Adrenal gland (tissue), 12 donors: Measurements from ENCODE around the gene IFT20. TPM values are rescaled to one million over a fixed set of nuclear protein-coding genes. Genes with fewer than 3 reads are reported as not detected.
A peak's percentile ranks its signal among the peaks of the same experiment; 100 is the strongest.

ENCODE experiments used
- DNase-seq, 7 donors: peaks; one replicate each; pipeline ENCODE4 v3.0.0-alpha.2; 2019 to 2020
- H3K27ac ChIP-seq, 5 donors: fragments of 200-600 bp; sonication (generic) in 4 of 5; 1 replicate in 3 of 5; 2 replicates in 2 of 5; pipeline versions ENCODE4 v1.5.1 to v1.8.0; 2016 to 2020; ENCODE audit warnings: mild to moderate bottlenecking in 1 of 5
- H3K27me3 ChIP-seq: fragments of 200-600 bp; 2 replicates; pipeline ENCODE4 v1.8.0; 2021
- H3K36me3 ChIP-seq, 2 donors: fragments of 200-600 bp; replicated peaks in 1 of 2; 1 replicate in 1 of 2; 2 replicates in 1 of 2; pipeline versions ENCODE4 v1.5.1 to v1.8.0; 2018 to 2022
- H3K4me1 ChIP-seq, 2 donors: fragments of 200-600 bp; replicated peaks in 1 of 2; 1 replicate in 1 of 2; 2 replicates in 1 of 2; pipeline versions ENCODE4 v1.5.1 to v1.8.0; 2018 to 2021
- H3K4me3 ChIP-seq, 4 donors: fragments of 200-600 bp; sonication (generic) in 3 of 4; one replicate each; pipeline ENCODE4 v1.5.1; 2016 to 2018
- H3K9me3 ChIP-seq, 3 donors: fragments of 200-600 bp; sonication (generic) in 1 of 3; replicated peaks in 1 of 3; 1 replicate in 2 of 3; 2 replicates in 1 of 3; pipeline versions ENCODE4 v1.5.1 to v1.8.0; 2016 to 2021
- POLR2A ChIP-seq, 2 donors: fragments of 450-650 bp; IDR thresholded peaks; one replicate each; pipeline ENCODE4 v1.6.1; 2017; ENCODE audit warnings: antibody characterized with exemption in 2 of 2, mild to moderate bottlenecking in 2 of 2, moderate library complexity in 1 of 2
- WGBS, 4 donors: extraction: QIAGEN DNeasy Blood & Tissue Kit in 2 of 4; methylation state at CpG; one replicate each; pipeline versions ENCODE4 v1.1.5 to v1.1.7; 2013 to 2017; 5-methylcytosine and 5-hydroxymethylcytosine counted together
- intact Hi-C, 2 donors: fragments of 100-400 bp; cut with DNase I; formaldehyde crosslinking; loops; one replicate each; pipeline versions ENCODE4 v1.14.1 to v1.15.0; 2022 to 2023
- polyA plus RNA-seq, 3 donors: library from polyadenylated mRNA; stranded (reverse); fragments of 200-250 nt in 2 of 3; fragments of 350-450 nt in 1 of 3; fragmentation: Illumina TruSeq in 1 of 3; extraction: RNeasy Lipid Tissue Mini Kit (QIAGEN cat#74804) in 1 of 3; gene quantifications; one replicate each; pipeline ENCODE4 v1.2.3, GENCODE V29; 2013 to 2014
- total RNA-seq, 9 donors: library from RNA; depleted of rRNA in 4 of 9; stranded (reverse); fragments of >200 nt in 4 of 9; fragments of 120-200 nt in 1 of 9; fragmentation: NEBNext Ultra II Directional in 1 of 9; extraction: Animal tissue kit (Norgen Biotek cat#: 25700) in 1 of 9; gene quantifications; one replicate each; pipeline versions ENCODE4 v1.1.0 to v1.2.4, GENCODE V29; 2013 to 2023
- TF ChIP-seq, protein P1 (sequence below), 6 experiments: fragments of 450-650 bp in 4 of 6; fragments of 200-600 bp in 2 of 6; sonication (generic) in 1 of 6; IDR thresholded peaks; 1 replicate in 5 of 6; 2 replicates in 1 of 6; pipeline versions ENCODE4 v1.5.1 to v1.8.0; 2016 to 2021; ENCODE audit warnings: antibody characterized with exemption in 6 of 6, mild to moderate bottlenecking in 2 of 6, moderate library complexity in 1 of 6
- donor health status: healthy with polysubstance abuse.
- donor health status: Bipolar disorder and iron deficiency.
- donor health status: DM: yes; HTN: yes; CAD: no.
- donor health status: DM: no; HTN: no; CAD: no.
- donor health status: DM: no; HTN: no; CAD: no.
- donor health status: DM: yes; HTN: yes; CAD: no.

Gene IFT20
- total and polyA plus RNA-seq, 12 donors, result 24.5 to 100 (median 41.2) TPM

DNA sequence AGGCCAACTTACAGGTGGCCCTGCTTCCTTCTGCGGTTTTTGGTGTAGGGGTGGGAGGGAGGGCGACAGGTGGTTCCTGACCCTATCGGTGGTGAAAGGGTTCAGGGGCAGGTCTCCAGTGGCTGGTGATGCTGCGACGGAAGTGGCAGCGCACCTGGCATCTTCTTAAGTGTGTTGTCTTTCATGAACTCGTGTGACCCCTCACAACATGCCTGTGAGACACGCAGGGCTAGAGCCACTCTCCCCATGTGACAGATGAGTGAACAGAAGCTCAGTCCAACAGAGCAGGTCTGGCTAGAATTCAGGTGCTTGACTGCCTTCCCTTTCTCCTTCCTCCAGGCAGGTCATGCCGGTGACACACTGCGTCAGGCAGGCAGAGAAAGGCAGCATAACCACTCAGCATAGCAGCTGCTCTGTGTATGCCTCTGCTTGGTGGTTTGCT lies 8.2 kb upstream of the IFT20 start:
- Histone ChIP-seq H3K27me3 (no peaks in the 10 kb centered on the region), H3K4me1 (peaks cover 29 to 44% of the 10 kb centered on the region in 2 donors), H3K27ac (no peak overlapping the region), H3K36me3 (peaks cover 0 to 83% of the 10 kb centered on the region in 2 donors), H3K9me3 (no peaks in the 10 kb centered on the region), H3K4me3 (no peak overlapping the region)
- intact Hi-C loops, result no loop called here
- peak in 1 of 7 donors; percentile 50 for DNase-seq
- TF ChIP-seq, protein P1, sequence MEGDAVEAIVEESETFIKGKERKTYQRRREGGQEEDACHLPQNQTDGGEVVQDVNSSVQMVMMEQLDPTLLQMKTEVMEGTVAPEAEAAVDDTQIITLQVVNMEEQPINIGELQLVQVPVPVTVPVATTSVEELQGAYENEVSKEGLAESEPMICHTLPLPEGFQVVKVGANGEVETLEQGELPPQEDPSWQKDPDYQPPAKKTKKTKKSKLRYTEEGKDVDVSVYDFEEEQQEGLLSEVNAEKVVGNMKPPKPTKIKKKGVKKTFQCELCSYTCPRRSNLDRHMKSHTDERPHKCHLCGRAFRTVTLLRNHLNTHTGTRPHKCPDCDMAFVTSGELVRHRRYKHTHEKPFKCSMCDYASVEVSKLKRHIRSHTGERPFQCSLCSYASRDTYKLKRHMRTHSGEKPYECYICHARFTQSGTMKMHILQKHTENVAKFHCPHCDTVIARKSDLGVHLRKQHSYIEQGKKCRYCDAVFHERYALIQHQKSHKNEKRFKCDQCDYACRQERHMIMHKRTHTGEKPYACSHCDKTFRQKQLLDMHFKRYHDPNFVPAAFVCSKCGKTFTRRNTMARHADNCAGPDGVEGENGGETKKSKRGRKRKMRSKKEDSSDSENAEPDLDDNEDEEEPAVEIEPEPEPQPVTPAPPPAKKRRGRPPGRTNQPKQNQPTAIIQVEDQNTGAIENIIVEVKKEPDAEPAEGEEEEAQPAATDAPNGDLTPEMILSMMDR (IDR thresholded peaks at IDR 0.05), result no peak
- TF ChIP-seq POLR2A (IDR thresholded peaks at IDR 0.05), result no peak
- 53 to 92% (median 90%) methylated on average over 6 to 10 of the region's 10 CpGs for WGBS, 4 donors

DNA sequence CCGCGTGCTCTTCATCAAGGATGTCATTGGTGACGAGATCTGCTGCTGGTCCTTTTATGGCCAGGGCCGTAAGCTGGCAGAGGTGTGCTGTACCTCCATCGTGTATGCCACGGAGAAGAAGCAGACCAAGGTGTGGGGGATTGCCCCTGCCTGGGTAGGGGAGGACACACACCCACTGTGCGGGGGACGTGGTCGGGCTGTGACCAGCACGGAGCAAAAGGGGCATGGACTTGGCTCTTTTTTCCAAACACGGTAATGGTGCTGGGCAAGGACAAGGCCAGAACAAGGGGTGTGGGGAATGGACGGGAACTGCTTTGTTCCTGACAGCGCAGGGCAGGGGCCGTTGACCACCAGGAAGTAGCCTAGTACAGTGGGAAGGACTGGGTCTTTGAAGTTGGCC lies 7.0 kb upstream of the IFT20 start:
- TF ChIP-seq, protein P1 (IDR thresholded peaks at IDR 0.05), result no peak
- no peak for TF ChIP-seq POLR2A (IDR thresholded peaks at IDR 0.05)
- no peak overlapping the region for H3K27ac ChIP-seq
- intact Hi-C loops, result no loop called here
- DNase-seq, result peak in 1 of 7 donors; percentile 50
- H3K4me1 ChIP-seq, result peaks cover 30 to 44% of the 10 kb centered on the region in 2 donors
- H3K9me3 ChIP-seq, result no peaks in the 10 kb centered on the region
- no peaks in the 10 kb centered on the region for H3K27me3 ChIP-seq
- H3K36me3 ChIP-seq, result peaks cover 0 to 71% of the 10 kb centered on the region in 2 donors
- no peak overlapping the region for H3K4me3 ChIP-seq
- 81 to 90% (median 87%) methylated on average over 10 to 14 of the region's 14 CpGs for WGBS, 4 donors

DNA sequence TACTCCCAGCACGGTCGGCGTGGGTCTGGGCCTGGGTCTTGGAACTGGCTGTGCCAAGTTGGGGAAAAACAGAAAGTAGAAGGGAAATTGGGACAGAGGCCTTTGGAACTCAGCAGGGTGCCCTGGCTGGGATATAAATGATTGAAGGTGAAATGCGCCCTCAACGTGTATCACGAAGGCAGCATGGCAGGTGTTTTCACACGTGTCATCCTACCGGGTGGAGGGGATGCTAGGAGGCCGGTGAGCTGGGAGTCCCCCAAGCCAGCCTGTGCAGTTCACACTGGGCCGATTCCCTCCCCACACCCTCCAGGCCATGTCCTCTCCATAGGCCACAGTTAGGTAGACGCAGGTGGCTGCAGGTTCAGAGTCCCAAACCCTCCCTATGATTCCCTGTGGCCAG lies 6.2 kb upstream of the IFT20 start:
- no peak for TF ChIP-seq POLR2A (IDR thresholded peaks at IDR 0.05)
- TF ChIP-seq, protein P1 (IDR thresholded peaks at IDR 0.05), result no peak
- H3K36me3 ChIP-seq, result peaks cover 0 to 68% of the 10 kb centered on the region in 2 donors
- DNase-seq, result no peak
- no peak overlapping the region for H3K4me3 ChIP-seq
- intact Hi-C loops, result no loop called here
- 87 to 94% (median 92%) methylated on average over 10 to 11 of the region's 11 CpGs for WGBS, 4 donors
- H3K27me3 ChIP-seq, result no peaks in the 10 kb centered on the region
- peaks cover 32 to 44% of the 10 kb centered on the region in 2 donors for H3K4me1 ChIP-seq
- no peaks in the 10 kb centered on the region for H3K9me3 ChIP-seq
- no peak overlapping the region for H3K27ac ChIP-seq

DNA sequence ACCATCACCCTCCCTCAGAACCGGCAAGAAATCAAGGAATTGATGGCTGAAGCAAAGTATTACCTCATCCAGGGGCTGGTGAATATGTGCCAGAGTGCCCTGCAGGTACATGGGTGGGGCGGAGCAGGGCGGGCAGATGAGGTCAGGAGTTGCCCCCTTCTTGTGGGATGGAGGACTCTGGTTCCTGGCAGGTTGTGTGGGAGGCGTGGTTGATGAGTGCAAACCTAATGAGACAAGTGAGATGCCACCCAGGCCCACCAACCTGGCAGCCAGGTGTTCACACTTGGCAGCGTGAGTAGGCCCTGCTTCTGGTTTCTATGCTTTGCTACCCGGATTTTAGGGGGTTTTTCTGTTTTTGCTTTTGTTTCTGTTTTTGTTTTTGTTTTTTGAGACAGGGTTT lies 5.1 kb upstream of the IFT20 start:
- Histone ChIP-seq H3K9me3 (no peaks in the 10 kb centered on the region), H3K36me3 (peaks cover 0 to 63% of the 10 kb centered on the region in 2 donors), H3K4me1 (peaks cover 25 to 36% of the 10 kb centered on the region in 2 donors), H3K4me3 (no peak overlapping the region), H3K27me3 (no peaks in the 10 kb centered on the region), H3K27ac (no peak overlapping the region)
- DNase-seq, result no peak
- 90 to 92% (median 91%) methylated on average over 6 of the region's 6 CpGs for WGBS, 4 donors
- intact Hi-C loops, result no loop called here
- TF ChIP-seq POLR2A (IDR thresholded peaks at IDR 0.05), result no peak
- TF ChIP-seq, protein P1 (IDR thresholded peaks at IDR 0.05), result no peak
